Measurements from ENCODE around the gene TEAD1. TPM values are rescaled to one million over a fixed set of nuclear protein-coding genes. Genes with fewer than 3 reads are reported as not detected.

Gene TEAD1
- total and polyA plus RNA-seq, 2 experiments from 2014 or later, result 24.5 to 103 TPM

- peaks cover 96% of the 10 kb centered on the region for H3K79me2 ChIP-seq (replicated peaks; ENCODE audit: insufficient read depth)
- H3F3A ChIP-seq (replicated peaks; ENCODE audit: low read depth), result no peaks in the 10 kb centered on the region
- Mint-ChIP-seq H3K27me3 (ENCODE audit: insufficient read depth, low read depth, poor library complexity) (peaks cover 4% of the 10 kb centered on the region), H3K9me3 (no peaks in the 10 kb centered on the region), H3K27ac (peak overlapping the region; percentile 10; the same call in 1 of the 2 replicates), H3K36me3 (ENCODE audit: low read depth) (no peaks in the 10 kb centered on the region), H3K4me1 (peaks cover 84% of the 10 kb centered on the region), H3K4me3 (no peak overlapping the region)
- H3K27ac ChIP-seq (ENCODE audit: low read depth), result peak overlapping the region; percentile 30
- H3K9me2 ChIP-seq (ENCODE audit: insufficient read depth), result no peaks in the 10 kb centered on the region
- DNase-seq (ENCODE audit: low spot score), result no peak
- H3K4me2 ChIP-seq, result peak overlapping the region; percentile 61
- H3K4me3 ChIP-seq, result no peak overlapping the region
- no peaks in the 10 kb centered on the region for H3K27me3 ChIP-seq (ENCODE audit: insufficient read depth)
- H2AFZ ChIP-seq, result no peak overlapping the region
- ATAC-seq, result no peak
- H4K20me1 ChIP-seq (replicated peaks; ENCODE audit: insufficient read depth), result peaks cover 34% of the 10 kb centered on the region
- H3K36me3 ChIP-seq (ENCODE audit: insufficient read depth), result no peaks in the 10 kb centered on the region
- TF ChIP-seq JUNB (IDR thresholded peaks at IDR 0.05; ENCODE audit: unreplicated experiment) (no peak), CTCF (conservative IDR thresholded peaks at IDR 0.05; ENCODE audit: low read depth in 2 of 2) (no peak), STAT1 (IDR thresholded peaks at IDR 0.05; ENCODE audit: unreplicated experiment) (no peak), ZNF331 (CRISPR knock-in tag; IDR thresholded peaks at IDR 0.05; ENCODE audit: low read depth) (no peak), ZNF114 (CRISPR knock-in tag; IDR thresholded peaks at IDR 0.05) (no peak), REST (IDR thresholded peaks at IDR 0.05; ENCODE audit: unreplicated experiment) (no peak), EZH2phosphoT487 (IDR thresholded peaks at IDR 0.05; ENCODE audit: unreplicated experiment) (no peak), ZNF462 (CRISPR knock-in tag; IDR thresholded peaks at IDR 0.05) (no peak), NANOG (IDR thresholded peaks at IDR 0.05; ENCODE audit: borderline replicate concordance) (no peak), POLR2AphosphoS5 (IDR thresholded peaks at IDR 0.05; ENCODE audit: low read depth) (no peak), CREB1 (CRISPR knock-in tag; IDR thresholded peaks at IDR 0.05; ENCODE audit: low read depth) (no peak), EZH2 (IDR thresholded peaks at IDR 0.05; ENCODE audit: low read depth, unreplicated experiment) (no peak)
- TF ChIP-seq, protein P1, sequence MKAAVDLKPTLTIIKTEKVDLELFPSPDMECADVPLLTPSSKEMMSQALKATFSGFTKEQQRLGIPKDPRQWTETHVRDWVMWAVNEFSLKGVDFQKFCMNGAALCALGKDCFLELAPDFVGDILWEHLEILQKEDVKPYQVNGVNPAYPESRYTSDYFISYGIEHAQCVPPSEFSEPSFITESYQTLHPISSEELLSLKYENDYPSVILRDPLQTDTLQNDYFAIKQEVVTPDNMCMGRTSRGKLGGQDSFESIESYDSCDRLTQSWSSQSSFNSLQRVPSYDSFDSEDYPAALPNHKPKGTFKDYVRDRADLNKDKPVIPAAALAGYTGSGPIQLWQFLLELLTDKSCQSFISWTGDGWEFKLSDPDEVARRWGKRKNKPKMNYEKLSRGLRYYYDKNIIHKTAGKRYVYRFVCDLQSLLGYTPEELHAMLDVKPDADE (IDR thresholded peaks at IDR 0.05), result no peak
- peaks cover 80% of the 10 kb centered on the region for H3K4me1 ChIP-seq (ENCODE audit: insufficient read depth)
Observed at GRCh38 chr11:12749442-12749841, 75.2 kb downstream of the TEAD1 start.
